Osteoblast (primary cell): ENCODE data around the gene MTMR12. TPM values are rescaled to one million over a fixed set of nuclear protein-coding genes. Genes with fewer than 3 reads are reported as not detected.
A peak's percentile ranks its signal among the peaks of the same experiment; 100 is the strongest.

Experiments
- DNase-seq: peaks from one replicate; pipeline ENCODE4 v3.0.0; 2011; ENCODE audit warnings: low spot score, mixed read lengths; ENCODE audit not compliant: insufficient read length; ENCODE audit errors: missing footprints
- H2AFZ ChIP-seq: 2 replicates; pipeline ENCODE4 v1.6.0; 2011; ENCODE audit warnings: mild to moderate bottlenecking, low read length
- H3K27ac ChIP-seq: 2 replicates; pipeline ENCODE4 v1.5.1; 2011; ENCODE audit warnings: mild to moderate bottlenecking, low read depth, low read length, moderate library complexity
- H3K27me3 ChIP-seq: 2 replicates; pipeline ENCODE4 v1.6.0; 2012; ENCODE audit warnings: mild to moderate bottlenecking, control low read depth, inconsistent platforms, low read length, moderate library complexity; ENCODE audit not compliant: insufficient read depth
- H3K36me3 ChIP-seq: 2 replicates; pipeline ENCODE4 v1.5.1; 2011; ENCODE audit warnings: mild to moderate bottlenecking, low read length, control low read depth, moderate library complexity; ENCODE audit not compliant: insufficient read depth
- H3K4me1 ChIP-seq: 2 replicates; pipeline ENCODE4 v1.5.1; 2011; ENCODE audit warnings: mild to moderate bottlenecking, low read length, control low read depth, moderate library complexity; ENCODE audit not compliant: insufficient read depth
- H3K4me2 ChIP-seq: 2 replicates; pipeline ENCODE4 v1.6.0; 2011; ENCODE audit warnings: mild to moderate bottlenecking, low read length; ENCODE audit not compliant: insufficient read depth
- H3K4me3 ChIP-seq: fragments of 200-600 bp; sonication (generic); 3 replicates; pipeline ENCODE4 v1.5.1; 2012; ENCODE audit warnings: mild to moderate bottlenecking, low read length, inconsistent platforms; ENCODE audit not compliant: insufficient read depth
- H3K79me2 ChIP-seq: 2 replicates; pipeline ENCODE4 v1.6.0; 2012; ENCODE audit warnings: mild to moderate bottlenecking, low read length, control low read depth, inconsistent platforms; ENCODE audit not compliant: insufficient read depth
- H3K9me3 ChIP-seq: 2 replicates; pipeline ENCODE4 v1.5.1; 2011; ENCODE audit warnings: low read depth, low read length, control low read depth
- H4K20me1 ChIP-seq: 2 replicates; pipeline ENCODE4 v1.6.0; 2012; ENCODE audit warnings: mild to moderate bottlenecking, low read length, control low read depth; ENCODE audit not compliant: insufficient read depth
- CTCF ChIP-seq: IDR thresholded peaks from 2 replicates; pipeline ENCODE4 v1.5.1; 2011; ENCODE audit warnings: mild to moderate bottlenecking, low read depth, low read length, moderate library complexity; ENCODE audit errors: extremely low read depth
- total RNA-seq: library from RNA; depleted of rRNA; stranded (reverse); fragments of >200 nt; gene quantifications from 2 replicates; pipeline ENCODE4 v1.2.3, GENCODE V29; 2012

MTMR12 gene
- total RNA-seq, 1 donor, result 20.6 TPM

GRCh38 chr5:32232441-32233219, 80.1 kb downstream of the MTMR12 start:
- TF ChIP-seq CTCF, result peak; percentile 93
- Histone ChIP-seq H3K9me3 (no peaks in the 10 kb centered on the region), H3K36me3 (peaks cover 17% of the 10 kb centered on the region), H3K4me2 (no peak overlapping the region), H4K20me1 (peaks cover 6% of the 10 kb centered on the region), H3K4me3 (no peak overlapping the region), H3K4me1 (peaks cover 22% of the 10 kb centered on the region), H3K79me2 (no peaks in the 10 kb centered on the region), H3K27me3 (no peaks in the 10 kb centered on the region), H3K27ac (peak overlapping the region; percentile 17), H2AFZ (no peak overlapping the region)
- DNase-seq, result peak; percentile 95

- no peak for TF ChIP-seq CTCF
- Histone ChIP-seq H3K4me2 (no peak overlapping the region), H4K20me1 (peaks cover 6% of the 10 kb centered on the region), H2AFZ (no peak overlapping the region), H3K27ac (no peak overlapping the region), H3K27me3 (no peaks in the 10 kb centered on the region), H3K4me3 (no peak overlapping the region), H3K79me2 (no peaks in the 10 kb centered on the region), H3K9me3 (no peaks in the 10 kb centered on the region), H3K4me1 (peaks cover 22% of the 10 kb centered on the region), H3K36me3 (peaks cover 13% of the 10 kb centered on the region)
- DNase-seq, result no peak
These were observed 80.8 kb downstream of the MTMR12 start for GRCh38 chr5:32231929-32232328.

DNA sequence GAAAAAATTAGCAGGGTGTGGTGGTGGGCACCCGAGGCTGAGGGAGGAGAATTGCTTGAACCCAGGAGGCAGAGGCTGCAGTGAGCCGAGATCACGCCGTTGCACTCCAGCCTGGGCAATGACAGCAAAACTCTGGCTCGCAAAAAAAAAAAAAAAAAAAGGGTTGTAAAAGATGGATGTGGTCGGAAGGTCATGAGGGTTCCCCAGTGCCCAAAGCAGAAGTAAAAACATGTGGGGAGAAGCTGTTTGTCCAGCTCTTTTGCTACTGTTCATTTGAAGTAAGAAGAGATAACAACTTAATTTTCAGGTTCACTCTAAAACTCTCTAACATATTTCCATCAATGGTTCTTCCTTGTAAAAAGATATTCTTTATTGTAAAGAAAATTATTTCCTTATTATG, 81.5 kb downstream of the MTMR12 start:
- Histone ChIP-seq H3K36me3 (peaks cover 12% of the 10 kb centered on the region), H3K9me3 (no peaks in the 10 kb centered on the region), H3K27ac (no peak overlapping the region), H3K4me2 (no peak overlapping the region), H4K20me1 (peaks cover 6% of the 10 kb centered on the region), H3K27me3 (no peaks in the 10 kb centered on the region), H3K4me1 (peaks cover 22% of the 10 kb centered on the region), H3K4me3 (no peak overlapping the region), H2AFZ (no peak overlapping the region), H3K79me2 (no peaks in the 10 kb centered on the region)
- DNase-seq, result no peak
- no peak for TF ChIP-seq CTCF

DNA sequence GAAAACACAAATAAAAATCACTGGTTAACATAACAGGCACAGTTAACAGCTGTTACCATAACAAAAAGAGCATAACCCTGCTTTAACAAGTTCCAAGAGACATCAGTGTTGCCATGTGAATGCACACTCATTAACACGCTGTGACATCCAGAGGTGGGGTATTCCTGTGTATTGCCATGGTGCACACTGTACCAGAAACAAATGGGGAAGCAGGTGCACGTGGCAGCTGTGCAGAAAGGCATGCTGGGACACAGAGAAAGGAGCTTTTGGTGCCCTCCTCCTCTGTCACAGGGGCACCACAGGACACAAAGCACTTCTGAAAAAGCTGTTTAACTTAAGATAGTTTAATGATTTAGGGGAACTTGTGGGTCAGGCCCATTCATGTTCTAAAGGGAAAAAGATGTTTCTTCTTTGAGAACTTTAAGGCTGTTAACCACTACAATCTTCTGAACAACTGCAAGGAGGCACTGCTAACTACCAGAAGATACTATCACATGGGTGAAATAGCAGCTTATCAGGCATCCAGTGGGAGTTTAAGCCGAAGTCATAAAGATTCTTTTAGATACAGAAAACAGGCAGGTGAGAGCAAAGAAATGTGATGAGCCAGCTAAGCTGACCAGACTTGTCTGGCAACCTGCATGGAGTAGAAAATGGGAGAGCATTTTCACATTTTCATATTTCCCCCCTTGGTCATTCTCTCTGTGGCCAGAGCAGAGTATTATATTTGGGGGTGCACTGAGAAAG, 82.2 kb downstream of the MTMR12 start:
- H4K20me1 ChIP-seq, result peaks cover 6% of the 10 kb centered on the region
- H3K27ac ChIP-seq, result no peak overlapping the region
- DNase-seq, result peak; percentile 72

More for the DNA sequence above, 82.2 kb downstream of the MTMR12 start:
- H3K9me3 ChIP-seq, result no peaks in the 10 kb centered on the region
- no peaks in the 10 kb centered on the region for H3K27me3 ChIP-seq
- no peaks in the 10 kb centered on the region for H3K79me2 ChIP-seq
- H3K4me2 ChIP-seq, result no peak overlapping the region
- peaks cover 22% of the 10 kb centered on the region for H3K4me1 ChIP-seq
- H3K36me3 ChIP-seq, result peaks cover 12% of the 10 kb centered on the region
- no peak for TF ChIP-seq CTCF
- H3K4me3 ChIP-seq, result no peak overlapping the region
- H2AFZ ChIP-seq, result no peak overlapping the region
